Heart left ventricle (tissue), 16 donors: ENCODE results near the gene TACC3. TPM values are rescaled to one million over a fixed set of nuclear protein-coding genes. Genes with fewer than 3 reads are reported as not detected.

ENCODE experiments used
- ATAC-seq, 4 donors: fragments of 200-7000 bp; cut with Tn5 transposase; one replicate each; pipeline ENCODE4 v1.9.1; 2020 to 2022; ENCODE audit warnings: moderate library complexity in 4 of 4, mild to moderate bottlenecking in 3 of 4, moderate number of reproducible peaks in 1 of 4
- DNase-seq, 5 donors: peaks; one replicate each; pipeline ENCODE4 v3.0.0-alpha.2; 2020
- H3K27ac ChIP-seq, 12 donors: fragments of 200-600 bp; sonication (generic) in 4 of 12; one replicate each; pipeline versions ENCODE4 v1.5.0 to v1.8.0; 2016 to 2022; ENCODE audit warnings: mild to moderate bottlenecking in 2 of 12
- H3K27me3 ChIP-seq, 9 donors: fragments of 200-600 bp; sonication (generic) in 2 of 9; one replicate each; pipeline versions ENCODE4 v1.5.1 to v1.8.0; 2016 to 2022; ENCODE audit warnings: mild to moderate bottlenecking in 3 of 9
- H3K36me3 ChIP-seq, 9 donors: fragments of 200-600 bp; sonication (generic) in 2 of 9; one replicate each; pipeline versions ENCODE4 v1.5.0 to v1.8.0; 2018 to 2022; ENCODE audit warnings: mild to moderate bottlenecking in 2 of 9
- H3K4me1 ChIP-seq, 12 donors: fragments of 200-600 bp; sonication (generic) in 4 of 12; one replicate each; pipeline versions ENCODE4 v1.5.0 to v1.8.0; 2016 to 2022; ENCODE audit warnings: mild to moderate bottlenecking in 3 of 12
- H3K4me3 ChIP-seq, 12 donors: fragments of 200-600 bp; sonication (generic) in 4 of 12; one replicate each; pipeline versions ENCODE4 v1.5.0 to v1.8.0; 2017 to 2022; ENCODE audit warnings: mild to moderate bottlenecking in 9 of 12, moderate library complexity in 4 of 12
- H3K9me3 ChIP-seq, 12 donors: fragments of 200-600 bp; sonication (generic) in 4 of 12; one replicate each; pipeline versions ENCODE4 v1.5.0 to v1.8.0; 2016 to 2022; ENCODE audit warnings: mild to moderate bottlenecking in 1 of 12
- POLR2A ChIP-seq, 2 donors: fragments of 450-650 bp; IDR thresholded peaks; one replicate each; pipeline ENCODE4 v1.6.1; 2017; ENCODE audit warnings: antibody characterized with exemption in 2 of 2, mild to moderate bottlenecking in 2 of 2, moderate library complexity in 2 of 2
- WGBS, 4 donors: extraction: QIAGEN DNeasy Blood & Tissue Kit in 2 of 4; methylation state at CpG; one replicate each; pipeline versions ENCODE4 v1.1.5 to v1.1.7; 2013 to 2018; 5-methylcytosine and 5-hydroxymethylcytosine counted together
- intact Hi-C, 10 donors: fragments of 100-400 bp; cut with DNase I; formaldehyde crosslinking; loops; one replicate each; pipeline versions ENCODE4 v1.11.1 to v1.14.2; 2022
- polyA plus RNA-seq, 2 donors: library from polyadenylated mRNA; stranded (reverse); fragments of 200-250 nt; gene quantifications; one replicate each; pipeline ENCODE4 v1.2.3, GENCODE V29; 2013
- total RNA-seq, 9 donors: library from RNA; depleted of rRNA in 2 of 9; stranded (reverse); fragments of >200 nt in 2 of 9; fragmentation: NEBNext Ultra II Directional in 3 of 9; extraction: Animal tissue kit (Norgen Biotek cat#: 25700) in 3 of 9; gene quantifications; one replicate each; pipeline versions ENCODE4 v1.1.0 to v1.2.4, GENCODE V29; 2016 to 2023
- TF ChIP-seq, protein P1 (sequence below), 12 donors: fragments of 200-600 bp; sonication (generic) in 4 of 12; IDR thresholded peaks; one replicate each; pipeline versions ENCODE4 v1.5.0 to v1.8.0; 2018 to 2022; ENCODE audit warnings: antibody characterized with exemption in 12 of 12, mild to moderate bottlenecking in 5 of 12
- donor health status: ischemic (EF 13 %, LVEDD 7.1; RV severe dilation, severe dysfunction).
- donor health status: healthy with polysubstance abuse.
- donor health status: DM: no; HTN: yes; CAD: no.
- donor health status: DM: no; HTN: no; CAD: no.
- donor health status: ischemic (EF 25% LVEDD 6.9; RV normal size, moderate dysfunction).
- donor health status: ischemic (EF 25% LVEDD 5.7; RV mildly dilated, moderate dysfunction).
- donor health status: healthy.
- donor health status: DM: yes; HTN: yes; CAD: no.
- donor health status: ischemic (EF 35%, LVEDD 5.7; RV mildly dilated, moderate dysfunction).
- donor health status: nonischemic (EF 11% LVEDD 7.7; RV severe dilation, severe dysfunction).
- donor health status: DM: yes; HTN: yes; CAD: no.
- donor health status: PGD.
- donor health status: ischemic (EF 29% LVEDD 5.4; RV normal size, mild dysfunction).
- donor health status: nonischemic (EF 23%, LVEDD 6.1; RV moderate dilation, normal function).

Gene TACC3
- total and polyA plus RNA-seq, 11 donors, result 2.9 to 19.1 (median 6.1) TPM

DNA sequence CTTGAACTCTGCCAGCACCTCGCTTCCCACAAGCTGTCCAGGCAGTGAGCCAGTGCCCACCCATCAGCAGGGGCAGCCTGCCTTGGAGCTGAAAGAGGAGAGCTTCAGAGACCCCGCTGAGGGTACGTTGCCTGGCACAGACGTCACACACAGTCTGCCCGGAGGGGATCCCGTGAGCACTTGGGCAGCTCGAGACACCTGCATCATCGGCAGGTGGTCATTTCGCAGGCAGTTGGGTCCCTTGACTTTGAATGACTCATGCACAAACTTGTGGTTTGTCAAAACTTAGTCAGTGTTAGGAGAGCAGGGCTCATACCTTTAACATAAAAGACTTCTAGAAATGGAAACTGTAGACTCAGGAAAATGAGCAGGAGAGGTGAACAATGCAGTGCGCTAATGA is 9.9 kb downstream of the TACC3 start:
- H3K9me3 ChIP-seq, result no peaks in the 10 kb centered on the region
- H3K27me3 ChIP-seq, result no peaks in the 10 kb centered on the region
- peaks cover 4 to 42% (median 22%) of the 10 kb centered on the region in 12 donors for H3K4me1 ChIP-seq
- ATAC-seq (no peak), DNase-seq (no peak)
- TF ChIP-seq, protein P1, sequence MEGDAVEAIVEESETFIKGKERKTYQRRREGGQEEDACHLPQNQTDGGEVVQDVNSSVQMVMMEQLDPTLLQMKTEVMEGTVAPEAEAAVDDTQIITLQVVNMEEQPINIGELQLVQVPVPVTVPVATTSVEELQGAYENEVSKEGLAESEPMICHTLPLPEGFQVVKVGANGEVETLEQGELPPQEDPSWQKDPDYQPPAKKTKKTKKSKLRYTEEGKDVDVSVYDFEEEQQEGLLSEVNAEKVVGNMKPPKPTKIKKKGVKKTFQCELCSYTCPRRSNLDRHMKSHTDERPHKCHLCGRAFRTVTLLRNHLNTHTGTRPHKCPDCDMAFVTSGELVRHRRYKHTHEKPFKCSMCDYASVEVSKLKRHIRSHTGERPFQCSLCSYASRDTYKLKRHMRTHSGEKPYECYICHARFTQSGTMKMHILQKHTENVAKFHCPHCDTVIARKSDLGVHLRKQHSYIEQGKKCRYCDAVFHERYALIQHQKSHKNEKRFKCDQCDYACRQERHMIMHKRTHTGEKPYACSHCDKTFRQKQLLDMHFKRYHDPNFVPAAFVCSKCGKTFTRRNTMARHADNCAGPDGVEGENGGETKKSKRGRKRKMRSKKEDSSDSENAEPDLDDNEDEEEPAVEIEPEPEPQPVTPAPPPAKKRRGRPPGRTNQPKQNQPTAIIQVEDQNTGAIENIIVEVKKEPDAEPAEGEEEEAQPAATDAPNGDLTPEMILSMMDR (IDR thresholded peaks at IDR 0.05), result no peak
- TF ChIP-seq POLR2A (IDR thresholded peaks at IDR 0.05), result no peak
- H3K36me3 ChIP-seq, result peaks cover 0 to 77% (median 42%) of the 10 kb centered on the region in 9 donors
- 96 to 97% (median 97%) methylated on average over 9 to 10 of the region's 10 CpGs for WGBS, 4 donors
- H3K27ac ChIP-seq, result no peak overlapping the region
- intact Hi-C loops, result no loop called here
- H3K4me3 ChIP-seq, result no peak overlapping the region

- H3K4me3 ChIP-seq, result no peak overlapping the region
- no peaks in the 10 kb centered on the region for H3K27me3 ChIP-seq
- peaks cover 0 to 88% (median 49%) of the 10 kb centered on the region in 9 donors for H3K36me3 ChIP-seq
- peaks cover 0 to 7% (median 0%) of the 10 kb centered on the region in 12 donors for H3K9me3 ChIP-seq
- whole genome bisulfite sequencing, 4 donors, result 94 to 96% (median 94%) methylated on average over 9 to 10 of the region's 10 CpGs
- H3K4me1 ChIP-seq, result peaks cover 0 to 25% (median 10%) of the 10 kb centered on the region in 12 donors
- no peak overlapping the region for H3K27ac ChIP-seq
- intact Hi-C loops, result no loop called here
- ATAC-seq, result no peak
- DNase-seq, result no peak
- TF ChIP-seq, protein P1 (IDR thresholded peaks at IDR 0.05), result no peak
- no peak for TF ChIP-seq POLR2A (IDR thresholded peaks at IDR 0.05)
Measured at GRCh38 chr4:1732911-1733310, 11.6 kb downstream of the TACC3 start.

GRCh38 chr4:1735215-1735614 is 13.9 kb downstream of the TACC3 start:
- DNase-seq (no peak), ATAC-seq (no peak)
- WGBS, 4 donors, result 92 to 100% (median 95%) methylated on average over 3 to 20 of the region's 20 CpGs
- H3K36me3 ChIP-seq, result peaks cover 4 to 96% (median 45%) of the 10 kb centered on the region in 9 donors
- H3K9me3 ChIP-seq, result peaks cover 0 to 15% (median 5%) of the 10 kb centered on the region in 12 donors
- no peak overlapping the region for H3K27ac ChIP-seq
- no peaks in the 10 kb centered on the region for H3K27me3 ChIP-seq
- H3K4me3 ChIP-seq, result no peak overlapping the region
- peaks cover 0 to 2% (median 0%) of the 10 kb centered on the region in 12 donors for H3K4me1 ChIP-seq
- no peak for TF ChIP-seq POLR2A (IDR thresholded peaks at IDR 0.05)
- TF ChIP-seq, protein P1 (IDR thresholded peaks at IDR 0.05), result no peak
- intact Hi-C loops, result no loop called here

DNA sequence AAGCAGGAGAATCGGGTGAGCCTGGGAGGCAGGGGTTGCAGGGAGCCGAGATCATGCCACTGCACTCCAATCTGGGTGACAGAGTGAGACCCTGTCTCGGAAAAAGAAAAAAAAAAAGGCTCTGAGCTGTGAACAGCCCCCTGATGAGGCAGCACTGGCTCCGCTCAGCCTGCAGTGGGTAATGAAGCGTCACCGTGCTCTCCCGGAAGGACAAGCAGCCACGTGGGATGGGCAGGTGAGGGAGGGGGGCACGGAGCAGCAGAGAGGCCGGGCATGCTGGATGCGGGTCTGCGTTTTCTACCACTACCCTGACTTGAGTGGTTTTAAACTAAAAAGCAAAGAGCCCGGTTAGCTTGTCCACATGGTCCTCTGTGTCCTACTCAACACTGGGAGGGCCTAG is 15.5 kb downstream of the TACC3 start:
- no peak for ATAC-seq
- TF ChIP-seq POLR2A (IDR thresholded peaks at IDR 0.05), result no peak
- TF ChIP-seq, protein P1 (IDR thresholded peaks at IDR 0.05), result no peak
- no peak for DNase-seq
- Histone ChIP-seq H3K27me3 (no peaks in the 10 kb centered on the region), H3K27ac (no peak overlapping the region), H3K9me3 (peaks cover 0 to 15% (median 5%) of the 10 kb centered on the region in 12 donors), H3K4me3 (no peak overlapping the region), H3K4me1 (no peaks in the 10 kb centered on the region), H3K36me3 (peaks cover 4 to 96% (median 49%) of the 10 kb centered on the region in 9 donors)
- 94 to 97% (median 94%) methylated on average over 13 of the region's 13 CpGs for WGBS, 4 donors
- intact Hi-C loops, result no loop called here
